ENCODE measurements around the gene SELENOP.
"Not testable (repeated sequence)": the region's sequence is repeated elsewhere in the genome, so short reads cannot be mapped to it uniquely, and the experiment has no call there.

SELENOP gene, protein sequence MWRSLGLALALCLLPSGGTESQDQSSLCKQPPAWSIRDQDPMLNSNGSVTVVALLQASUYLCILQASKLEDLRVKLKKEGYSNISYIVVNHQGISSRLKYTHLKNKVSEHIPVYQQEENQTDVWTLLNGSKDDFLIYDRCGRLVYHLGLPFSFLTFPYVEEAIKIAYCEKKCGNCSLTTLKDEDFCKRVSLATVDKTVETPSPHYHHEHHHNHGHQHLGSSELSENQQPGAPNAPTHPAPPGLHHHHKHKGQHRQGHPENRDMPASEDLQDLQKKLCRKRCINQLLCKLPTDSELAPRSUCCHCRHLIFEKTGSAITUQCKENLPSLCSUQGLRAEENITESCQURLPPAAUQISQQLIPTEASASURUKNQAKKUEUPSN

DNA sequence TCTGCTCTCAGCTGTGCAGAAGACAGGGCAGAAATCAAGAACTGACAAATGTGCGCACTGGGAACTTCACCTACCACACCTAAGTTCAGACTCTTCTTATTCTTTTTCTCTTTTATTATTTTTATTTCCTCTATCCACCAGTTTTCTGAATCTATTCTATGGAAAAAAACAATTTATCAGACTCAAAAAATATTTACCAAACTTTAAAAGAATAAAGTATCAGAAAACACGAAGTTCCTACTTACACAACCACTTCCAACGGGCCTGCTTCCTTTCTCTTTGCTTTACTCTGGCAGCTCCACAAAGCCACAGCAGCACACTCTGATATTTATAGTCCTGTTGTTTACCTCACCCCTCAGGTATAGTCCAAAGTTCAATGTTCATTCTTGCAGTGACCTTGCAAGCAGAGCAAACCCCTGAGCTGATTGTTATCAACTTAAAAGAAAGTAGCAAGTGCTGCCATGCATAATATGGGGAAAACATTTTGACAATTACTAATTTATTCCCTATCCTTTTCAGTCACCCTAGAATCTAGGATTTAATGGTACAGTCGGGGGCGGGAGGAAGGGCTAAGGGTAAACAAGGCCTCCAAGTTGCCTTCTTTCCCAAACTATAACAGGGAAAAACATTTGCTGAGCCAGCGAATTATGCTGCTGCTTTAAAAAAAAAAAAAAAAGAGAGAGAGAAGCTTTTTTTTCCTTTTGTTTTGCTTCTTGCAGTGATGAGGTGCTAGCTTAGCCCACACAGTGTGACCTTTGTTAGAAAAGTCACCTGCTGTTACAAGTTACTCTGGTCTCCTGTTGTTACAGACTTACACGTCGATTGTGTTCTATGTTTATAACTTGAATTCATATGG lies at the start of gene SELENOP:
SELENOP (minus strand) TSS at position 302 of the 856 bp plus-strand sequence. CDS start 3,539 bp downstream, outside the sequence.
- no peak for DNase-seq

DNA sequence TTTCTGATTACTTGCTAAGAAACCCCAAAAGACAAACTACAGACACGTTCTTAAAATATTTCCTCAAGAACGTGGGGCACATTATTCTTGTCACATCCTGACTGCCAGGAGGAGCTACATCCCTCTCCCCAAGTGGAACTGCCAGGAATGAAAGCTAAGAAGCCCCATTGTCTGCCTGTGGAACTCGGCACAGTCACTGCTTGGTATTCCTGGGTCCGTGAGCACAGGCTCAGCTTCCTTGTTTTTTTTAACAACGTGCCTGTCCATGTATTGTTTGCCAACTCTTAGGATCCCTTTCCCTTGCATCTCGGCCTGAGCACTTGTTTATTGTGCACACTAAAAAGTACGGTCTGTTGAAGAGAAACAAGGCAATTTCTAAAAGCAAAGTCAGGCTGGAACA lies 47.0 kb upstream of the SELENOP start:
- no peak for DNase-seq

DNA sequence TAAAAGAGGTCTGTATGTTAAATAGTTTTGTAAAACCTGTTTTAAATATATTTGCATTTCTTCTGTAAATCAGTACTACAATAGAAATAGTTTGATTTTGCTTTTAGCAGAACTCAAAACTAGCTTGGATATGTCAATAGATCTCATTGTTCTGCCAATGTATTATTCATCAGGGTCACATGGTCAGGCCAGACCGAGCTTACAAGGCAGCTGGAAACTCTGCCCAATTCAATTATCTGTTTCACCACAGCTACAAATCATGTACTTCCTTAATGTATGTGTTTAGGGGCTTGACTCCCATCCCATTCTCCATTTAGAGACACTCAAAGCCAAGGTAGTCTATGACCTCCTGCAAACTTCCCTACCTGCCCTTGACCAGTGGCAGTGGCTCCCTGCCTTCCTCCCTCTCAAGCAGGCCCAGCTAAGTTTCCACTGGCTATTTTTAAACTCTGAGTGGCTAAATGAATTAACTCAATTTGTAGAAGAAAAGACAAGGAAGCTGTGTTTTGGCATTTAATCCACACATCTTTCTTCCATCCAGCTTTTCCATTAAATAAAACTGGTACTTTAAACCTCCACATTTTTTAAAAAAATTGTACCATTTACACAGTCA lies 46.4 kb upstream of the SELENOP start:
- no peak for DNase-seq

DNA sequence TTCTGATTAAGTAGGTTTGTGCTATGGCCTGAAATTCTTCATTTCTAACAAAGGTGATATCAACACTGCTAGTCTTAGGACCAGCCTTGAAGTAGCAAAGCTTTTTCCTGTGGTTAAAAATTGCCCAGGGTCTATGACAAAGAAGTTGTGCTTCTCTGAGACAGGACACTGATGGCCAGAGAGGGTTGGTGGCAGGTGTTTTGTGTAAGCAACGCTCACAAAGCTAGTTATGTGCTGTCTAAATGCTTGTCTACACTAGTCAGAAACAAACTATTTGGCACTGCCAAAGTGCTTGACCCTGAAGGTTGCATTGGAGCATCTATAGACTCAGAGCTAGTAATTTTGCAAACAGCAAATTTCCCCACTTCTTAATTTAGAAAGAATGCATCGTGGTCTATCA lies 44.1 kb upstream of the SELENOP start:
- DNase-seq = no peak

DNA sequence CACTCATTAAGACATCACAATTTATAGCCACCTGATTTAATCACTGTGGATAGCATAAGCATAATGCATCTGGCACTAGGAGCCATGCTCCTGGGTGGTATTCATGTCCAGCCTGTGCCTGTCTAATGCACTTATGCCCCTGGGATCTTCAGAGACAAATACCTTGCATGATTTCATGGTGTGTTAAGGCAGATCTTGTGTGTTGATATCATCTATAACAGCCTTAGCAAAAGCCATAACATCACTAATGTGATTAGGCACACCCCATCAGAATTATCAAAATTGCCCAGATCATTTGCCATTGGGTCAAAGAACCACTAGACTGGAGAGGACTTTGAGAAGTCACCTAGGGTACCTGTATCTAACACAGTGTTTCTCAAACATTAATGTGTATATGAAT lies 43.7 kb upstream of the SELENOP start:
- DNase-seq = no peak

DNA sequence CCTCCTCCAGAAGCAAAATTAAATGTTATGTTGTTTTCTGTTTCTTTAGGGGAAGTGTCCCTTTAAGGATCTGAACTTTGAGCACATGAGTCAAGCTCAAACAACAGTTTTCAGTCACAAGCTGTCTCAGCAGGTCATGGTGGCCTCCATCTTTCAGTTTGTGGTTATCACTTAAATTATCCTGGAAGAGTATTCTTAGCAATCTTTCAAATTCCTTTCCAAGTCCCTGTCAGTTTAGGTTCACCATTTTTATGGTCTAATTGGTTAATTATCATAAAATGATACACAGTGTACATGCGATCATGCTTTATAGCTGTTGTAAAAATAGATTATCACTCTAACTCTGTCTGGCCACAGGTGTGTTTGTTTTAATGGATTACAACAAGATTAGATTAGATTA lies 43.1 kb upstream of the SELENOP start:
- no peak for DNase-seq

DNA sequence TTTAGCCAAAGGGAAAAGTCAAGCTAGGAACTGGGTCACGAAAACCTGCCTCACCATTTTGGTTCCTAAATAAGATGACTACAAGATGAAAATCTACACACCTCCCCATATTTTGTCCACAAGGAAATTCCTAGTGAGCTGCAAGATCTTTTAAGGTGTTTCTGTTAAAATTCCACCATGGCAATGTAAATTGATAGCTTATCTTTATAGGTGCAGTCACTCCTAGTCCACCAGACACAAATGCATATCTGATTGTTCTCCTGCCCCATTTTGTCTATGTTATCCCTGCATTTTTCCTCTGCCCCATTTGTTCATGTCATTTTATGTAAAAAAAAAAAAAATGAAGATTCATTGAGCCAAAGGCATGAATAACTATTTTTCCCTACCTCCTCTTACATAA lies 41.1 kb upstream of the SELENOP start:
- DNase-seq = no peak

DNA sequence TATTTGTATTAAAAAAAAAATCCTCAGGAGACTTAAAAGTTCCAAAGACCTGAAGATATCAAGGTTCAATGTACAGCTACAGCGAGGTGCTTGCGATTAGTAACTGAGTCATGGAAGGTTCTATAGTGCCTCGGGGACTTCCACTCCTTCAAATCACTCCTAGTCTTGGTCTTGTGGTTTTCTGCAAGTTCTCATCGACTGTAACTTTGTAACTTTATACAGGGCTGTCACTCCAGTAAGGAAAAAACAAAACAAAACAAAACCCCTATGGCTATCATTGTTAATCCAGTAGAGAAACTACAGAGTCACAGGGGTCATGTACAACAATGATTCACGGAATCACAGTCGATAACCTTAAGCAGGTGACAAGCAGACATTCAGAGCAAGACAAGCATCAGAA lies 39.8 kb upstream of the SELENOP start:
- DNase-seq = no peak

DNA sequence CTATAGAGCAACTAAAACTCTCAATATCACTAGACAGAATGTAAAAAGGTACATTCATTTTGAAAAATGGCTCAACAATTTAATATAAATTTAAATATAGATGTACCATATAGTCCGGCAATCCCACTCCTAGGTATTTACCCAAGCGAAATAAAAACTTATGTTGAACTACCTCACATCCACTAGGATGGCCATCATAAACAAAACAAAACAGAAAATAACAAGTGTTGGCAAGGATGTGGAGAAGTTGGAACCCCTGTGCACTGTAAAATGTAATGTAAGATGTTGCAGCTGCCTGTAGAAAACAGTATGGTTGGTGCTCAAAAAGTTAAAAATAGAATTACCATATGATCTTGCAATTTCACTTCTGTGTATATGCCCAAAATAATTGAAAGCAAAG lies 36.9 kb upstream of the SELENOP start:
- no peak for DNase-seq

DNA sequence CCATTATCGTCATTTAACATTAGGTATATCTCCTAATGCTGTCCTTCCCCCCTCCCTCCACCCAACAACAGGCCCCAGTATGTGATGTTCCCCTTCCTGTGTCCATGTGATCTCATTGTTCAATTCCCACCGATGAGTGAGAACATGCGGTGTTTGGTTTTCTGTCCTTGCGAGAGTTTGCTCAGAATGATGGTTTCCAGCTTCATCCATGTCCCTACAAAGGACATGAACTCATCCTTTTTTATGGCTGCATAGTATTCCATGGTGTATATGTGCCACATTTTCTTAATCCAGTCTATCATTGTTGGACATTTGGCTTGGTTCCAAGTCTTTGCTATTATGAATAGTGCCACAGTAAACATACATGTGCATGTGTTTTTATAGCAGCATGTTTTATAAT lies 32.7 kb upstream of the SELENOP start:
- not testable (repeated sequence) for DNase-seq

DNA sequence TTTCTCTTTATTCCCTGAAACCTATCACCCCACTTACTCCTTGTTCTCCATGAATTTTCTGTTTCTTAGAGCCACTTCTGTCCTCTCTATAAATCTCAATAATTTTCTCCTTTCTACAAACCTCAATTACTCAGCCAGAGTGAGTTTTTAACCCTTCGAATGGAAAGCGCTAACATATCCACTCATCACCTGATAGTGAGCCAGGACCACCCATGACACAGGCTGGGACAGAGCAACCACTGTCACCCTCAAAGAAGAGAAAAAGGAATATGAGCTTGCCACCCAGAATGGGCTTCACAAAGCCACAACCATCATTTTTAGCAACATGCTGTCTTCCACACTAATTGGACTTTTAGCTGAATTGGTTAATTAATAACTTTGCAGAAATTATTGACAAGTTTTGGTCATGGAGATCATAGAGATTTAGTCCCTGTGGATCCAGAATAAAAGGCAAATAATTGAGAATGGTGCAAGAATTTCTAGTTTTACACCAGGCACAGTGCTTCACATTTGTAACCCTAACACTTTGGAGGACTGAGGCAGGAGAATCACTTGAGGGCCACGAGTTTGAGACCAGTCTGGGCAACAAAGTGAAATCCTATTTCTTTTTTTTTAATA lies 32.1 kb upstream of the SELENOP start:
- DNase-seq = no peak

DNA sequence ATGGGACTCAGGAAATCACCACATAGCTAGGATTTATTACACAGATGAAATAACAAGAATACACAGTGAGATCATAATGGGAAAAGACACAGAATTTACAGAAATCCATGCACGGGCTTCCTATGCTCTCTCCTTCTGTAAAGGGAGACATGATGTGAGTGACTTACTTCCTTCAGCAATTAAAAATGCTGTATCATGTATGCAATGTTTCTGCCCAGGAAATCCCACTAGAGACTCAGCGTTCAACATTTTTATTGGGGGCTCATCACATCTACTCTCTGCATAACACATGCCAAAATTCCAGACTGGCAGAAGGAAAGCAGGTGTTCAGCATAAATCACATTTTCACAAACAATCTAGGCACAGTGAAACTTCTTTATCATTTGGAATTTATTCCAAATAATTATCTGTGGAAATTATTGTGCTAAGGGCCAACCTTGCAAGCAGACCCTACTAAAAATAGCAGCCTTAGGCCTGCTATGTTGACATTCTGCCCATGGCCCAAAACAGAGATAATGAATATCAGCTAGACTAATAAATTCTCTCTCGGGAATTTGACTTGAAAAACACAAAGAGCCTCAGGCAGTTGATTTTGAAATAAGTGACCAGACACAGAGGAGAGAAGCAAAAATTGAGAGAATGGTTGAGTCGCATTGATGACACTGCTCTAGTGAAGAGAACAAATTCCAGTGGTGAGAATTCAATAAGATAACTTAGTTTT lies 31.4 kb upstream of the SELENOP start:
- no peak for DNase-seq

DNA sequence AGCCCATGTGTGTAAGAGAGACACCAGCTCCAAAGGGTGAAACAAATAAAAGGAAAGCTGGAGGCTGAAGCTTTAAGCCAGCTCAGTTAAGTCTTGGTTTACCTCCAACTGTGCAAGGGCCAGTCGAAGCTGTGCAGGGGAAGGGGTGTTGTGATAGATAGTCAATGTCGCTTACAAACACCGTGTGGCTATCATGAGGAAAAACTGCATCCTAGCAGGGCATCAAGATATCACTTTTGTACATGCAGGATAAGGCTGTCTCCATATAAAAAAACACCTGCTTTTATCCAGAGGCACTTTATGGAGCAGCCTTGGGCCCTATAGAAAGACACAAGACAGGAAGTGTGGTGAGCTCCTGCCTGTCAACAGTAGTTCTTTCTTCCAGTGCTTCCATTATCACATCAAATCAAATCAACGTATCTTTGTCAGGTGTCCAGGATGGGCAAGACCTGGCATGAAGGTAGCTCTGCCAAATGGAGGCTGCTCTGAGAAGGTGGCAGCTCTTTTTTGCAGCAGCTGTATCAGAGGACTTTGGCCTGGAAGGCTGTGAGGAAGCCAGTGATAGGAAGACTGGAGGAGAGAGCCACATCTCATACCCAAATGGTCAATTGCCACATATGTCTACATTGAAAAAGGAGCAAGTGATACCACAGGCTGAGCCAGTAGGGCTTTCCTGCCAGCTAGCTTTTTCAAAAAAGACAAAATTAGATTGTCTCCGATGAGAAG lies 29.3 kb upstream of the SELENOP start:
- DNase-seq = no peak

DNA sequence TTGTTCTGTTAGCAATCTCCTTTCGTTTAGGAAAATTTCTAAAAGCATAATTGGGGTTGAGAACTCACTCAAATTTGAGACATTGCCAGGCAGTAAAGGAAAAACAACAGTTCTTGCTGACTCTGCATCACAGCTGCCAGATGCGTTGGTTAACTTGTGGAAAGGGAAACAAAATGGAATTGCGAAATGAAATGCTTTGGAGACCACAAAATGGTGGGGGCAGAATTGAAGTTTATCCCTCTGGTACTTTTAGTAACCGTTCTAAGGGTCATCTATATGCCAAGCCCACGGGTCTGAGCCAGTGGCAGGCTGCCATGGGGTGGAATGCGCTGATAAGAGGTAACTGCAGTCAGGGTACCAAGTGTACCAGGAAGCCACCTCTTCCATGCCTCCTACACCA lies 28.6 kb upstream of the SELENOP start:
- no peak for DNase-seq

DNA sequence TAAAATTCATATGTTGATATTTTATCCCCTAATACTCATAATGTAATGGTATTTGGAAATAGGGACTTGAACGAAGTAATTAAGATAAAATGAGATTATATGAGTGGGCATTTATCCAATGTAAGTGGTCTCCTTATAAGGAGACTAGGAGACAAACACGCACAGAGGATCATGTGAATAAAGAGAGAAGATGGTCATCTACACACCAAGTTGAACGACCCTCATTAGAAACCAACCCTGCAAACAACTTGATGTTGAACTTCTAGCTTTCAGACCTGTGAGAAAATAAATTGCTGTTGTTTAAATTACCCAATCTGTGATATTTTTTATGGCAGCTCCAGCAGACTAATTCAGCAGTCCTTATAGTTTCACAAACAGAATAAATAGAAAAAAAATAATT lies 27.5 kb upstream of the SELENOP start:
- DNase-seq = no peak

DNA sequence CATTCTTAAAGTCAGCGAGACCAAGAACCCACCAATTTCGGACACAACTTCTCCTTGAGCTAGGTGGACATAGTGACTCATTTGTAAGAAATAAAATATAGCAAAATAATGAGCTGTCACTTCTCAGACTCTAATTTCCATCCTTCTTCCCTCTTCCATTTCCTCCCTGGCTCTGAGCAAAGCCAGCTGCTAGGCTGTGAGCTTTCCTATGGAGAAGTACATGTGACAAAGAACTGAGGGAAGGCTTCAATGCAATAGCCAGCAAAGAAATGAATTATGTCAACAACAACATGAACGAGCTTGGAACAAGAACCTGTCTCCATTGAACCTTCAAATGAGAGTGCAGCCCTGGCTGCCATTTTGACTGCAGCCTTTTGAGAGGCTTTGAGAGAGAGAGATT lies 25.9 kb upstream of the SELENOP start:
- DNase-seq = no peak

DNA sequence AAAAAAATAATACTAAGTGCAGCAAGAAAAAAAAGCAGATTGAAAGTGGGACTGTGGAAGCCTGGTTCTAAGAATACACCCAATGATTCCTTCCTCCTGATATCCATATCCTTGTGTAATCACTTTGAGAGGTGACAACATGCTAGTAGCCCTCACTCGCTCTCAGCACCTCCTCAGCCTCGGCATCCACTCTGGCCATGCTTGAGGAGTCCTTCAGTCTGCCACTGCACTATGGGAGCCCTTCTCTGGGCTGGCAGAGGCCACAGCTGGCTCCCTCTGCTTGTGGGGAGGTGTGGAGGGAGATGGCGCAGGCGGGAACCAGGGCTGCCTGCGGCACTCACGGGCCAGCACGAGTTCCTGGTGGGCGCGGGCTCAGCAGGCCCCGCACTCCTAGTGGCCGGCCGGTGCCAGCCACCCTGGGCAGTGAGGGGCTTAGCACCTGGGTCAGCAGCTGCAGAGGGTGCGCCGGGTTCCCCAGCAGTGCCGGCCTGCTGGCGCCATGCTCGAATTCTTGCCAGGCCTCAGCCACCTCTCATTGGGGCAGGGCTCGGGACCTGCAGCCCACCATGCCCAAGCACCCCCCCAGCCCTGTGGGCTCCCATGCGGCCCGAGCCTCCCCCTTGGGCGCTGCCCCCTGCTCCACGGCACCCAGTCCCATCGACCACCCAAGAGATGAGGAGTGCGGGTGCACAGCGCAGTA lies 24.5 kb upstream of the SELENOP start:
- no peak for DNase-seq

DNA sequence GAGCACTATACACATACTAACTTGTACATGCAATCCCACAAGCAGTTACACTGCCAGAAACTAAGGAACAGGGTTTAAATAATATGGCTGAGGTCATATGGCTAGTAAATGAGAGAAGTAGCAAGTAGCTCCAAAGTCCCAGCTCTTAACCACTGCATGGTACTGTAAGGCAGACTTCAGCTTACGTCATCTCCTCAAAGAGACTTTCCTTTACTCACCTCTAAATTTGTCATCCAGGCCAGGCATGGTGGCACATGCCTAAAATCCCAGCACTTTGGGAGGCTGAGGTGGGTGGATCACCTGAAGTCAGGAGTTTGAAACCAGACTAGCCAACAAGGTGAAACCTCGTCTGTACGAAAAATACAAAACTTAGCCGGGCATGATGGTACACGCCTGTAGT lies 20.4 kb upstream of the SELENOP start:
- no peak for DNase-seq

DNA sequence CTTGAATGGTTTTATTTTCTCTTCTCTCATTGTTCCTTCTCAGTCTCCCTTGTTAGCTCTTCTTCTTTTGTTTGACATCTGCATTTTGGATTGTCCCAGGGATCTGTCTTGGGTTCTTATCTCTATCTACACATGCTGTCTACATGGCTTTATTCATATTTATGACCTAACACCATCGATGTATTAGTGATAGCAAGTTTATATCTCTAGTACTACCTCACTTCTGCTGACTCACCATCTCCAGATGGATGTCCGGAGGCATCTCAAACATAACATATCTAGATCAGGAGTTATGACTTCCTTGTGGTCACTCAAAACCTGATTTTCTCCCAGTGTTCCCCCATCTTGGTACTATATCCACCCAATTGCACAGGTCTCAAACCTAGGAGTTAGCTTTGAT lies 19.2 kb upstream of the SELENOP start:
- DNase-seq = no peak

DNA sequence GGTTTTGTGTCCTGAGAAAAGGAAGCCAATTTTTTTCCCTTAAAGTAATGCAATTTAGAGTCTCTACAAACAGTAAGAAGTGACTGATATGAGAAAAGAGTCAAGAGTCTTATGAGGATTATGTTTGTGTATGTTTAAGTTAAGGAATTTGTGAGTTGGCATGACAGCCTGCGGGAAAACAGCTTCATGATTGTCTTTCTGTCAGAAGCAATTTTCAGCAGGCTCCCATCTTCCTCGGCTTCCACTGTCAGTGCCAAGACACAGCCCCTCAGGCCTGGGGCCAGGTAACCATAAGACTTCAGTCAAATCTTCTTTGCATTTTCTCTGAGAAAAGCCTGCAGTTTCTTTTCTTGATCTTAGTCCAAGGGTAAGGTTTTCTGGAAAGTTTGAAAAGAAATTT lies 17.0 kb upstream of the SELENOP start:
- DNase-seq = no peak

DNA sequence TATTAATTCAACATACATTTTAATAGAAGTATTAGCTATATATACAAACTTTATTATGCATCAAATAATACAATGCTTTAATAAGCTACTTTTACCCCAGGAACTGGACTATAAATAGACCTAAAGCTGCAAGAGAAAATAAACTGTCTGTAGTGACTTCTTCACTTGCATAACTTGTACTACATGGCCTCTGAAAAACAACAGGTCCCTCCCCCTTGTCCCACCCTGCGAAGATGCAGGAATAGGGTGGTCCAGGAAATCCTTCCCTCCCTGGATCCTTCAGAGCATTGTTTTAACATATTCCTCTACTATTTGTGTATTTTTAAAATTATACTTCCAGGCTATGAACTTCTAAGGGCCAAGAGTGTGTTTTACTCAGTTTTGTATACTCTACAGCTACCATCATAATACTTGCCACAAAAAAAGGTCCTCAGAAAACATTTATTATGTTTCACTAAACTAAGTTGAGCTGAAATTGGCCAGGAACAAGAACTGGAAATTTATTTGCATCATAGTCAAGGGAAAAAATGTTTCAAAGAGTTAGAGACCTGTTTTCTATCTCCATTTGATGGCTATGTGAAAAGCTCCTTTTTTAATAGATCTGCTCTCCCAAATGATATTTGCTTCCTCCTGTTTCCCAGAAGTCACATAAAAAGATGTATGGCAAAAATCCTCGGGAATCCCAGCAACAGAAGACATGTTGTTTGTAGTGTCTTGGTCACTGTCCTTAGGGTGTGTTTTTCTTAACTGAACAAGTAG lies 15.2 kb upstream of the SELENOP start:
- DNase-seq = no peak
